RWPE2 (cell line): ENCODE data around the gene KIAA0825.

Source experiments
- ATAC-seq: fragments of 200-7000 bp; cut with Tn5 transposase; 3 replicates; pipeline ENCODE4 v1.9.1; 2021; ENCODE audit warnings: low read depth
- DNase-seq: peaks from one replicate; pipeline ENCODE4 v3.0.0-alpha.2; 2020; ENCODE audit warnings: low spot score
- H3K27ac ChIP-seq: fragments of 450-650 bp; 2 replicates; pipeline ENCODE4 v1.5.1; 2017; ENCODE audit warnings: mild to moderate bottlenecking; ENCODE audit not compliant: poor library complexity, severe bottlenecking
- H3K27me3 ChIP-seq: fragments of 250-450 bp; sonication (Bioruptor Pico); 2 replicates; pipeline ENCODE4 v1.5.1; 2021; ENCODE audit warnings: mild to moderate bottlenecking, moderate library complexity; ENCODE audit not compliant: insufficient read depth, poor library complexity, severe bottlenecking
- H3K36me3 ChIP-seq: fragments of 250-450 bp; sonication (Bioruptor Pico); 2 replicates; pipeline ENCODE4 v1.5.1; 2020; ENCODE audit warnings: low read depth, mild to moderate bottlenecking, moderate library complexity
- H3K4me1 ChIP-seq: fragments of 250-450 bp; sonication (Bioruptor Pico); 2 replicates; pipeline ENCODE4 v1.5.1; 2021; ENCODE audit warnings: mild to moderate bottlenecking, moderate library complexity; ENCODE audit not compliant: insufficient read depth, poor library complexity, severe bottlenecking
- H3K4me3 ChIP-seq: fragments of 250-450 bp; sonication (Bioruptor Pico); 2 replicates; pipeline ENCODE4 v1.5.1; 2021; ENCODE audit warnings: mild to moderate bottlenecking, moderate library complexity; ENCODE audit not compliant: severe bottlenecking
- H3K9me3 ChIP-seq: fragments of 250-450 bp; sonication (Bioruptor Pico); 2 replicates; pipeline ENCODE4 v1.5.1; 2021; ENCODE audit warnings: mild to moderate bottlenecking, moderate library complexity; ENCODE audit not compliant: severe bottlenecking
- TF ChIP-seq, protein P1 (sequence below): fragments of 450-650 bp; IDR thresholded peaks from one replicate; pipeline ENCODE4 v1.5.1; 2017; ENCODE audit warnings: mild to moderate bottlenecking, moderate library complexity; ENCODE audit not compliant: poor library complexity, severe bottlenecking

Gene KIAA0825

GRCh38 chr5:94218374-94218773 is 400.0 kb downstream of the KIAA0825 start:
- H3K4me3 ChIP-seq: no peak overlapping the region
- H3K9me3 ChIP-seq: no peaks in the 10 kb centered on the region
- H3K4me1 ChIP-seq: no peaks in the 10 kb centered on the region
- H3K36me3 ChIP-seq: no peaks in the 10 kb centered on the region
- H3K27ac ChIP-seq: no peak overlapping the region
- TF ChIP-seq, protein P1, sequence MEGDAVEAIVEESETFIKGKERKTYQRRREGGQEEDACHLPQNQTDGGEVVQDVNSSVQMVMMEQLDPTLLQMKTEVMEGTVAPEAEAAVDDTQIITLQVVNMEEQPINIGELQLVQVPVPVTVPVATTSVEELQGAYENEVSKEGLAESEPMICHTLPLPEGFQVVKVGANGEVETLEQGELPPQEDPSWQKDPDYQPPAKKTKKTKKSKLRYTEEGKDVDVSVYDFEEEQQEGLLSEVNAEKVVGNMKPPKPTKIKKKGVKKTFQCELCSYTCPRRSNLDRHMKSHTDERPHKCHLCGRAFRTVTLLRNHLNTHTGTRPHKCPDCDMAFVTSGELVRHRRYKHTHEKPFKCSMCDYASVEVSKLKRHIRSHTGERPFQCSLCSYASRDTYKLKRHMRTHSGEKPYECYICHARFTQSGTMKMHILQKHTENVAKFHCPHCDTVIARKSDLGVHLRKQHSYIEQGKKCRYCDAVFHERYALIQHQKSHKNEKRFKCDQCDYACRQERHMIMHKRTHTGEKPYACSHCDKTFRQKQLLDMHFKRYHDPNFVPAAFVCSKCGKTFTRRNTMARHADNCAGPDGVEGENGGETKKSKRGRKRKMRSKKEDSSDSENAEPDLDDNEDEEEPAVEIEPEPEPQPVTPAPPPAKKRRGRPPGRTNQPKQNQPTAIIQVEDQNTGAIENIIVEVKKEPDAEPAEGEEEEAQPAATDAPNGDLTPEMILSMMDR: no peak
- H3K27me3 ChIP-seq: peaks cover 3% of the 10 kb centered on the region
- ATAC-seq (peak; percentile 68), DNase-seq (no peak)

- no peaks in the 10 kb centered on the region for H3K9me3 ChIP-seq
- H3K4me3 ChIP-seq: no peak overlapping the region
- H3K4me1 ChIP-seq: no peaks in the 10 kb centered on the region
- H3K36me3 ChIP-seq: no peaks in the 10 kb centered on the region
- ATAC-seq (no peak), DNase-seq (no peak)
- no peak overlapping the region for H3K27ac ChIP-seq
- peaks cover 3% of the 10 kb centered on the region for H3K27me3 ChIP-seq
- TF ChIP-seq, protein P1: no peak
Measured at GRCh38 chr5:94217745-94218144, 400.7 kb downstream of the KIAA0825 start.

DNA sequence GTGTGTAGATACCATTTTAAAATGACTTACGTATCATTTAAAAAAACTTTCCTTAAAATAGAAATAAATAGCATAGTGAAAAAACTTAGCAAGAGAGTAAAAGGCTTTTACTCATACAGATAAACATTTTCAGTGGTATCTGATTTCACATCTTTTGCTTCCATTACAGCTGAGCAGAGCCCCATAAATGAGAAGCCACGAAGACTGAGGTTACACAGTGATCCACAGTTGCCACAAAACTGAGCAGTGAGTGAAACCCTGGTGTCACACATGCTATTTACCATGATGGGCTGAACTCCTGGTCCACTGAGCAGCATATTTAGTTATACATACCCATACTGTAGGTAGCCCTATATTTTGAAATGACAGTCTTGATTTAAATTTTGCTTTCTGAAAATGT is 401.2 kb downstream of the KIAA0825 start:
- H3K4me1 ChIP-seq: no peaks in the 10 kb centered on the region
- no peak overlapping the region for H3K4me3 ChIP-seq
- DNase-seq: no peak
- no peak for ATAC-seq
- TF ChIP-seq, protein P1: no peak
- H3K36me3 ChIP-seq: no peaks in the 10 kb centered on the region
- H3K27me3 ChIP-seq: peaks cover 3% of the 10 kb centered on the region
- no peaks in the 10 kb centered on the region for H3K9me3 ChIP-seq
- no peak overlapping the region for H3K27ac ChIP-seq

DNA sequence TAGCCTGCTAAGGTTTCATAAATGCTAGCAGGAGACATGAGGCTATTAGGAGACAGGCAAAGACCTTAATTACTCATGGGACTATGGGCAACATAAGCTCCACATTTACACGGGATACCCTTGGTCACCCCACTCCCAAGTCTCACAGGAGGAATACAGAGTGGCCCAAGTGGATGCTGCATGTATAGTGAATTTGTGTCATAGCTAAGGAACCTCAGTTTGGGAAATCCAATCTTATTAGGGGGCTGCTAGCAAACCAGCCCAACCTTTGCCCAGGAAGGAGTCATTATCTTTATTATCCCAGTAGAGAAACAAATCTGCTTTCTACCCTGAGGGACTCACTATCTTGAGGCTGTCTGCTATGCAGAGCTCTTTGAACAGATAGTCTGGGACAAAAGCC is 405.9 kb downstream of the KIAA0825 start:
- ATAC-seq (no peak), DNase-seq (no peak)
- Histone ChIP-seq H3K9me3 (no peaks in the 10 kb centered on the region), H3K4me3 (no peak overlapping the region), H3K27ac (no peak overlapping the region), H3K36me3 (no peaks in the 10 kb centered on the region), H3K27me3 (no peaks in the 10 kb centered on the region), H3K4me1 (no peaks in the 10 kb centered on the region)
- TF ChIP-seq, protein P1: no peak

DNA sequence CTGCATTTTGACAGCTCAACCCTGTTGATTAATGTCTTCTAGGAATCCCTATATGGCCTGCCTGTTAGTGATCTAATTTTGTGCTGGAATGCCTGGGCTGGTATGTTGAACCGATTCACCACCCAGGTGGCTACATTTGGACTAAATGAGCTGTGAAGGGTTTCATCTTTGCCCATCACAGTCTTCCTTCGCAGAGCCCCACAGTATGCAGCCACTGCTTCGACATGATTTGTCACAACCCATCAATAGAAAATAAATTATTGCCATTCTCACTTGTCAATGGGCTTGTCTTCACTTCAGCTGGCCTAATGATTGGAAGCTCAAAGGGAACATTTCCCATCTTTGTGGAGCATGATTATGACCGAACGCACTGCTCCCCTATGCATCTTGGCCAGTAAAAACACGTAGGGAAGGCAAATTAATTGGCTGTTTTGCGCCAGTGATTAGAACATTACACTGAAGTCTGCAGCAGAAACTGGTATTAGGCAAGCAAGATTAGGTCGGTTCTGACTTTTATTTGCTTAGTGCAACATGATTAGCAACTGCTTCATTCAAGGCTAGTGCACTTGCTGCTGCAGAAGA is 408.5 kb downstream of the KIAA0825 start:
- Histone ChIP-seq H3K27me3 (peaks cover 4% of the 10 kb centered on the region), H3K4me3 (no peak overlapping the region), H3K27ac (no peak overlapping the region), H3K36me3 (no peaks in the 10 kb centered on the region), H3K4me1 (no peaks in the 10 kb centered on the region), H3K9me3 (no peaks in the 10 kb centered on the region)
- ATAC-seq (no peak), DNase-seq (no peak)
- TF ChIP-seq, protein P1: no peak
